K562 treated with DMSO at 1 percent for 12 hours (cell line): ENCODE results near the gene PIEZO1. TPM values are rescaled to one million over a fixed set of nuclear protein-coding genes. Genes with fewer than 3 reads are reported as not detected.

Experiments used
- total RNA-seq: library from RNA; unstranded; fragments of 300-600 nt; gene quantifications from 2 replicates; pipeline ENCODE4 v1.2.3, GENCODE V29; 2022; ENCODE audit not compliant: insufficient read depth

Gene PIEZO1
- 196 and 242 TPM in 2 replicates for total RNA-seq

GRCh38 chr16:88785106-88785924 lies at the start of gene PIEZO1:
TSS of gene PIEZO1 (minus strand) at chr16:88785220. CDS start at chr16:88784964, 256 bp downstream.

GRCh38 chr16:88811769-88812512 lies 26.9 kb upstream of the PIEZO1 start, which contains the start of gene APRT:
TSS of gene APRT (minus strand) at chr16:88811928. CDS start at chr16:88811899, 29 bp downstream.

GRCh38 chr16:88803264-88803987 lies 18.4 kb upstream of the PIEZO1 start, which contains the start of gene CDT1:
TSS of gene CDT1 (plus strand) at chr16:88803789. CDS start at chr16:88803832, 43 bp downstream.

GRCh38 chr16:88706229-88706964 lies 78.6 kb downstream of the PIEZO1 start, which contains the start of the genes CTU2 and RNF166:
TSS of gene CTU2 (plus strand) at chr16:88706503. CDS start at chr16:88706531, 28 bp downstream.
TSS of gene RNF166 (minus strand) at chr16:88706408. CDS start at chr16:88706325, 83 bp downstream.

GRCh38 chr16:88686439-88687253 lies 98.4 kb downstream of the PIEZO1 start, which contains the start of gene SNAI3:
TSS of gene SNAI3 (minus strand) at chr16:88686507. CDS start at chr16:88686406, 101 bp downstream.

Other genes with a start within 250 kb of the PIEZO1 start
- gene ZC3H18, start 214.8 kb downstream of the PIEZO1 start, total RNA-seq: 37.9 and 75.0 TPM in 2 replicates
- not detected in 2 replicates for gene IL17C, start 146.6 kb downstream of the PIEZO1 start, total RNA-seq
- 459 and 717 TPM in 2 replicates for gene CYBA, start 134.2 kb downstream of the PIEZO1 start, total RNA-seq
- gene MVD, start 122.1 kb downstream of the PIEZO1 start, total RNA-seq: 89.7 and 113 TPM in 2 replicates
- 1.8 and 2.2 TPM in 2 replicates for gene SNAI3, start 98.7 kb downstream of the PIEZO1 start, total RNA-seq
- gene RNF166, start 78.8 kb downstream of the PIEZO1 start, total RNA-seq: 58.0 and 63.2 TPM in 2 replicates
- gene CTU2, start 78.7 kb downstream of the PIEZO1 start, total RNA-seq: 25.5 and 32.8 TPM in 2 replicates
- gene CDT1, start 18.6 kb upstream of the PIEZO1 start, total RNA-seq: 218 and 221 TPM in 2 replicates
- gene APRT, start 26.7 kb upstream of the PIEZO1 start, total RNA-seq: 182 and 235 TPM in 2 replicates
- gene GALNS, start 71.7 kb upstream of the PIEZO1 start, total RNA-seq: 6.3 and 12.1 TPM in 2 replicates
- gene TRAPPC2L, start 71.9 kb upstream of the PIEZO1 start, total RNA-seq: 52.8 and 54.1 TPM in 2 replicates
- gene PABPN1L, start 81.4 kb upstream of the PIEZO1 start, total RNA-seq: not detected in 2 replicates
- gene CBFA2T3, start 192.0 kb upstream of the PIEZO1 start, total RNA-seq: 15.9 and 34.0 TPM in 2 replicates